ENCODE measurements around the gene PPFIBP2. TPM values are rescaled to one million over a fixed set of nuclear protein-coding genes. Genes with fewer than 3 reads are reported as not detected.

PPFIBP2 gene
- total RNA-seq, 1 donor from 2014 or later, result 112 TPM

DNA sequence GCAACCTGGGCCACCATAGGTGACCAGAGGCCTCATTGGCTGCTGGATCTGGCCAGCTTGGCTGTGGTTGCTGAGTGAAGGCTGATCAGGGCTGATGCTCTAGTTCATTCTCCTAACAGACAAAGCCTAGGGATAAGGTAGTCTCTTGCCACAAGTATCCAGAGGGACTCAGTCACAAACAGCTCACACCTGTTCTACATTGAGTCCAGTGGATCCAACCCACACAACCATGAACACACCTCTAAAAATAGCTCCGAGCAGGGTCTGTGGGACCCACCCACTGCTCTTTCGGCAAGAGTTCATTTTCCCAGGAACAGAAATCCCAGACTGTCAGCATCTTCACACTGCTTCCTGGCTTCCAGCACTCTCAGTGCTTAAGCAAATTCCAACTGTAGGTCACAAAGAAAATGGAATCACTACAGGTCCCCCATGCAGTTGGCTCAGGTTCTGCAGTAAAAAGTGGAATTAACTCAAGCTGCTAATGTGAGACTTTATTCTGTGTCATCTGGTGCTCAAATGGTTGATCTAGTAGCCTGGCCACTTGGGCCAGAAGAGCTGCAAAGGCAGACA is 67.3 kb downstream of the PPFIBP2 start:
- intact Hi-C loops (cut with micrococcal nuclease), result no loop called here

DNA sequence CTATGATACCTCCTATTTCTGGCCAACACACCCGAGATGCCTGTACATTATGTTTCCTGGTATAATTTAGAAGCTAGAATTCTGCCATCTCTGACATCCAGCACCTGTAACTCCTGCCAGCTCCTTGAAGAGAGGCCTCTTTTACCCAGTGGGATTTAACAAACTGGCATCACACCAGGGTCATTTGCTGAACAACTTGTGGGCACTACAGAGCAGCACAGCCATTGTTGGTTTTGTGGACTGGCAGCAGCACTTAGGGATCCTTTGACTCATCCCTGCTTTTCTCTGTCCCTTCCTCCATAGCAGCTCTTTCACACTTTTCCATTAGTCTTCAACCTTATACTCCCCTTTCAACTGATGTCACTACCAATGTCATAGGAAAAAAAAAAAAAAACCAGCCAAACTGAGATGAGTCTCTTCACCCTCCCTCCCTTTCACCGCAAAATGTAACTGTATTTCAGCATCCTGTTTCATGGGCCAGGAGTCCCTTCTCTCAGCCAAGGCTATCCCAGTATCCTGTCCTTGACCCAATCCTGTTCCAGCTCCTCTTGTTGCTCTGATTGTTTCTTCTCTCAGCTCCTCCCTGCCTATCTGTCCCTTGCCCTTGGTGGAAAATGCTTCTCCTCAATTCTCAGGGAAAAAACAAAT is 68.7 kb downstream of the PPFIBP2 start:
- Mint-ChIP-seq H3K27me3 (no peaks in the 10 kb centered on the region), H3K9me3 (no peaks in the 10 kb centered on the region), H3K4me3 (no peak overlapping the region), H3K4me1 (peaks cover 11% of the 10 kb centered on the region), H3K36me3 (ENCODE audit: low read depth) (peaks cover 25% of the 10 kb centered on the region), H3K27ac (no peak overlapping the region)
- CTCF ChIA-PET, result no interaction called here
- ATAC-seq (ENCODE audit: low read depth), result no peak
- no peak for DNase-seq
- TF ChIP-seq, protein P1, sequence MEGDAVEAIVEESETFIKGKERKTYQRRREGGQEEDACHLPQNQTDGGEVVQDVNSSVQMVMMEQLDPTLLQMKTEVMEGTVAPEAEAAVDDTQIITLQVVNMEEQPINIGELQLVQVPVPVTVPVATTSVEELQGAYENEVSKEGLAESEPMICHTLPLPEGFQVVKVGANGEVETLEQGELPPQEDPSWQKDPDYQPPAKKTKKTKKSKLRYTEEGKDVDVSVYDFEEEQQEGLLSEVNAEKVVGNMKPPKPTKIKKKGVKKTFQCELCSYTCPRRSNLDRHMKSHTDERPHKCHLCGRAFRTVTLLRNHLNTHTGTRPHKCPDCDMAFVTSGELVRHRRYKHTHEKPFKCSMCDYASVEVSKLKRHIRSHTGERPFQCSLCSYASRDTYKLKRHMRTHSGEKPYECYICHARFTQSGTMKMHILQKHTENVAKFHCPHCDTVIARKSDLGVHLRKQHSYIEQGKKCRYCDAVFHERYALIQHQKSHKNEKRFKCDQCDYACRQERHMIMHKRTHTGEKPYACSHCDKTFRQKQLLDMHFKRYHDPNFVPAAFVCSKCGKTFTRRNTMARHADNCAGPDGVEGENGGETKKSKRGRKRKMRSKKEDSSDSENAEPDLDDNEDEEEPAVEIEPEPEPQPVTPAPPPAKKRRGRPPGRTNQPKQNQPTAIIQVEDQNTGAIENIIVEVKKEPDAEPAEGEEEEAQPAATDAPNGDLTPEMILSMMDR (IDR thresholded peaks at IDR 0.05), result no peak
- intact Hi-C loops (cut with micrococcal nuclease), result no loop called here
- POLR2A ChIA-PET, result interaction anchor here (0.7 kb wide), 1 partner anchor 11 kb away, joined by 6 read pairs; no protein-coding TSS in a partner anchor

More for the DNA sequence above, 67.3 kb downstream of the PPFIBP2 start:
- Mint-ChIP-seq H3K27me3 (no peaks in the 10 kb centered on the region), H3K27ac (no peak overlapping the region), H3K4me3 (no peak overlapping the region), H3K9me3 (no peaks in the 10 kb centered on the region), H3K4me1 (peaks cover 25% of the 10 kb centered on the region), H3K36me3 (ENCODE audit: low read depth) (peaks cover 18% of the 10 kb centered on the region)
- POLR2A ChIA-PET, result interaction anchor here (0.6 to 0.7 kb wide), 2 partner anchors 78 to 161 kb away, joined by 3 read pairs; no protein-coding TSS in a partner anchor
- DNase-seq, result no peak
- CTCF ChIA-PET, result no interaction called here
- no peak for ATAC-seq (ENCODE audit: low read depth)
- TF ChIP-seq, protein P1 (IDR thresholded peaks at IDR 0.05), result no peak

DNA sequence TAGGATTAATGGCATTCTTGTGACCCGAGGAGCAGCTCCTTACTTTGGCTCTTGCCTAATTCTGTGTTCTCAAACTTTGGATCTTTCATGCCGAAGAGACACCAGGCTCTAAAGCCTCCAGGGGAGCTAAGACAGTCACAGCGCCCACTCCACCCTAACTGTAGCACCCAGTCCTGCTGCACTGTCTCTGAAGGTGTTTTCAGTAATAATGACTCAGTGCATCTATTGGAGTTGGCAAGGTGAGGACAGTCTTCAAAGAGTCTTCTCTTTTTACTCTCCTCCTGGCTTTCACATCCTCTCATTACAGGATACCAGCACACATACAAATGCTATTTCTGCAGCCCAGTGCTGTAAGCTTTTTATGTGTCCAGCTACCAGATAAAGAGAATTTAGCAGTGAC is 69.4 kb downstream of the PPFIBP2 start:
- peaks cover 28% of the 10 kb centered on the region for H3K36me3 Mint-ChIP-seq (ENCODE audit: low read depth)
- POLR2A ChIA-PET, result interaction anchor here (0.7 kb wide), 1 partner anchor 10 kb away, joined by 6 read pairs; no protein-coding TSS in a partner anchor
- no peak overlapping the region for H3K27ac Mint-ChIP-seq
- TF ChIP-seq, protein P1 (IDR thresholded peaks at IDR 0.05), result no peak
- no peaks in the 10 kb centered on the region for H3K27me3 Mint-ChIP-seq
- CTCF ChIA-PET, result no interaction called here
- ATAC-seq (ENCODE audit: low read depth) (no peak), DNase-seq (no peak)
- H3K9me3 Mint-ChIP-seq, result no peaks in the 10 kb centered on the region
- peaks cover 3% of the 10 kb centered on the region for H3K4me1 Mint-ChIP-seq
- intact Hi-C loops (cut with micrococcal nuclease), result no loop called here
- no peak overlapping the region for H3K4me3 Mint-ChIP-seq

DNA sequence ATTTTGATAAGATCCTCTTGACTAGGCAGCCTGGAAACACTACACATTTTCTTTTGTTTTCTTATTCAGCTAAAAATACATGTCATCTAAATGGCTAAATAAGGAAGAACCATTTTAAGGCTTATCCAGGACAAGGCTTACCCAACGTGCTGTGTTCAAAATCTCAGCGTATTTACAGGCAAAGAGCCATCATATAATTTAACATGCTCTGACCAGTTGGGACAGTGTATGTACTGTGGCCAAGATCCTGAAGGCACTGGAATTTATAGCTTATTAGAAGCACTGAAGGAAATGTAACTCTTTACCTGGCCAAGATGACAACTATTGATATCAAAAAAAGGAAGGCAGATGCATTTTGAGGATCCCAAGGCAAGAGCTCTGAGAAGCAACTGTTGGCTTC is 71.1 kb downstream of the PPFIBP2 start:
- no peak overlapping the region for H3K27ac Mint-ChIP-seq
- ChIA-PET POLR2A (no interaction called here), CTCF (no interaction called here)
- H3K9me3 Mint-ChIP-seq, result no peaks in the 10 kb centered on the region
- intact Hi-C loops (cut with micrococcal nuclease), result no loop called here
- ATAC-seq (ENCODE audit: low read depth), result no peak
- H3K4me3 Mint-ChIP-seq, result no peak overlapping the region
- peaks cover 32% of the 10 kb centered on the region for H3K36me3 Mint-ChIP-seq (ENCODE audit: low read depth)
- DNase-seq, result no peak
- no peaks in the 10 kb centered on the region for H3K4me1 Mint-ChIP-seq
- H3K27me3 Mint-ChIP-seq, result no peaks in the 10 kb centered on the region
- TF ChIP-seq, protein P1 (IDR thresholded peaks at IDR 0.05), result no peak

DNA sequence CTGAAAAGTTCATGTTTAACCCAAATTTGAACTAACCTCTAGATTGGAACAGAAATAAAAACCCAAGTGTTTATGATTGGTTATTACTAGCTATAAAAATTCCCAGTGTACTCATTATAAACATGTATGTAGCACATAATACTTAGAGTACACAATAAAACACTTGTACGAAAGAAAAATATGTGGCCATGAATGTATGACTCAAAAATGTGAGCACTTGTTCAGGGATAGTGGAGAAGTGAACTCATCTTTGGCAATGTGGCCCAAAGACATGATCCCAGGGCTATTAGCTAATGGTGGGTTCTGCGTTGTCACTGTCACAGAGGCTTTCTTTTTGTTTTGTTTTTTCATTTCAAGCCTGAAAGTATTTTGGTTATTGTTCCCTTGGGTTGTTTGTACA is 72.0 kb downstream of the PPFIBP2 start:
- no peak for ATAC-seq (ENCODE audit: low read depth)
- intact Hi-C loops (cut with micrococcal nuclease), result no loop called here
- Mint-ChIP-seq H3K4me3 (no peak overlapping the region), H3K36me3 (ENCODE audit: low read depth) (peaks cover 31% of the 10 kb centered on the region), H3K9me3 (no peaks in the 10 kb centered on the region), H3K4me1 (no peaks in the 10 kb centered on the region), H3K27ac (no peak overlapping the region), H3K27me3 (no peaks in the 10 kb centered on the region)
- ChIA-PET CTCF (no interaction called here), POLR2A (no interaction called here)
- TF ChIP-seq, protein P1 (IDR thresholded peaks at IDR 0.05), result no peak
- no peak for DNase-seq

Measured in activated B cell treated with CpG ODN at 0.5 μM for 24 hours (primary cell).